HepG2 (cell line): ENCODE data around the gene NTN3. TPM values are rescaled to one million over a fixed set of nuclear protein-coding genes. Genes with fewer than 3 reads are reported as not detected.

Experiments used
- DBP ChIP-seq: sonication (generic); formaldehyde crosslinking; IDR thresholded peaks from 2 replicates; pipeline ENCODE4 v1.4.0; 2020; ENCODE audit warnings: missing genetic modification reagents; ENCODE audit errors: not compliant biosample characterization
- DNMT1 ChIP-seq: sonication (generic); formaldehyde crosslinking; IDR thresholded peaks from 2 replicates; pipeline ENCODE4 v1.5.1; 2020; ENCODE audit warnings: mild to moderate bottlenecking, missing genetic modification reagents
- GABPB1 ChIP-seq: IDR thresholded peaks from 2 replicates; pipeline ENCODE4 v1.6.1; 2016; ENCODE audit warnings: mild to moderate bottlenecking, missing genetic modification reagents, moderate library complexity, missing compliant biosample characterization
- GTF2F1 ChIP-seq: fragments of 150-350 bp; IDR thresholded peaks from 2 replicates; pipeline ENCODE4 v1.6.1; 2014; ENCODE audit warnings: low read length
- HNRNPK ChIP-seq: fragments of 200-400 bp; formaldehyde crosslinking; IDR thresholded peaks from 2 replicates; pipeline ENCODE4 v1.6.1; 2018; ENCODE audit warnings: low read length, low read depth, moderate library complexity, mild to moderate bottlenecking; ENCODE audit not compliant: poor library complexity, severe bottlenecking
- NFAT5 ChIP-seq: sonication (generic); formaldehyde crosslinking; IDR thresholded peaks from 2 replicates; pipeline ENCODE4 v1.4.0; 2020; ENCODE audit warnings: missing genetic modification reagents
- NONO ChIP-seq, 2 experiments: fragments of 450-650 bp in 1 of 2; sonication (generic) in 1 of 2; formaldehyde crosslinking in 1 of 2; IDR thresholded peaks in 1 of 2; conservative IDR thresholded peaks in 1 of 2; 2 replicates each; pipeline versions ENCODE4 v1.6.1 to v1.8.0; 2017 to 2022; ENCODE audit warnings: mild to moderate bottlenecking in 1 of 2, missing genetic modification reagents in 1 of 2, moderate library complexity in 1 of 2
- SNRNP70 ChIP-seq: fragments of 200-400 bp; formaldehyde crosslinking; IDR thresholded peaks from 2 replicates; pipeline ENCODE4 v1.6.1; 2017; ENCODE audit warnings: mild to moderate bottlenecking, low read depth, low read length, moderate library complexity
- ZBTB14 ChIP-seq: sonication (generic); formaldehyde crosslinking; IDR thresholded peaks from 2 replicates; pipeline ENCODE4 v1.4.0; 2020; ENCODE audit warnings: missing genetic modification reagents
- ZEB1 ChIP-seq: IDR thresholded peaks from 2 replicates; pipeline ENCODE4 v1.6.1; 2012; ENCODE audit warnings: mild to moderate bottlenecking, low read depth, inconsistent platforms; ENCODE audit not compliant: insufficient replicate concordance
- ZNF441 ChIP-seq: sonication (generic); formaldehyde crosslinking; IDR thresholded peaks from 2 replicates; pipeline ENCODE4 v1.7.0; 2021; ENCODE audit warnings: missing genetic modification reagents, borderline replicate concordance
- ZNF639 ChIP-seq: conservative IDR thresholded peaks from 2 replicates; pipeline ENCODE4 v1.6.1; 2018; ENCODE audit warnings: missing genetic modification reagents
- ZNF687 ChIP-seq: sonication (generic); formaldehyde crosslinking; IDR thresholded peaks from 2 replicates; pipeline ENCODE4 v1.5.1; 2020; ENCODE audit warnings: mild to moderate bottlenecking, missing genetic modification reagents, moderate library complexity
- ZNF724P ChIP-seq: sonication (generic); formaldehyde crosslinking; IDR thresholded peaks from 2 replicates; pipeline ENCODE4 v1.8.0; 2022; ENCODE audit warnings: missing genetic modification reagents, borderline replicate concordance
- polyA plus RNA-seq, 8 experiments: library from polyadenylated mRNA; depleted of rRNA in 3 of 8; stranded (reverse) in 7 of 8; unstranded in 1 of 8; fragments of >200 nt; fragmentation: Illumina TruSeq in 4 of 8; extraction: Trizol in 4 of 8; gene quantifications; 2 replicates each; pipeline versions ENCODE4 v1.2.1 to v1.2.3, GENCODE V29; 2011 to 2016; ENCODE audit warnings: low read depth in 4 of 8, missing spikeins in 1 of 8, mixed read lengths in 1 of 8; ENCODE audit not compliant: insufficient read depth in 1 of 8
- total RNA-seq, 5 experiments: library from RNA; depleted of rRNA; stranded (reverse); fragments of >200 nt; fragmentation: Illumina TruSeq; extraction: Trizol; gene quantifications; 2 replicates each; pipeline ENCODE4 v1.2.3, GENCODE V29; 2016; ENCODE audit warnings: low read depth in 1 of 5

Gene NTN3
- total and polyA plus RNA-seq, 2 of the 13 experiments (the other 11 are each of a cell fraction or from before 2014, with no cell fraction given): 0.09 to 0.20 TPM

GRCh38 chr16:2513405-2514332 is 42.6 kb downstream of the NTN3 start, which contains the start of gene ATP6V0C (continued):
- TF ChIP-seq ZNF639 (CRISPR knock-in tag): peak; percentile 98
- 0 out of 2 replicates have a peak, but pooled peaks have one; percentile 18 for TF ChIP-seq ZNF441 (CRISPR knock-in tag)
- TF ChIP-seq ZNF687 (CRISPR knock-in tag): peak; percentile 88
- peak; percentile 76; the same call in 1 of the 2 replicates for TF ChIP-seq GABPB1 (CRISPR knock-in tag)
- peak; percentile 67 for TF ChIP-seq ZEB1
- no peak for TF ChIP-seq NFAT5 (CRISPR knock-in tag)
- peak; percentile 1 for TF ChIP-seq HNRNPK
- no peak for TF ChIP-seq DNMT1 (CRISPR knock-in tag)
- no peak for TF ChIP-seq NONO (IDR thresholded peaks at IDR 0.05)
- peak; percentile 58 for TF ChIP-seq NONO (CRISPR knock-in tag; conservative IDR thresholded peaks at IDR 0.05)
- TF ChIP-seq ZBTB14 (CRISPR knock-in tag): peak; percentile 73
- no peak for TF ChIP-seq DBP (CRISPR knock-in tag)
- TF ChIP-seq SNRNP70: no peak
- 0 out of 2 replicates have a peak, but pooled peaks have one; percentile 34 for TF ChIP-seq GTF2F1
- TF ChIP-seq ZNF724P (CRISPR knock-in tag): no peak
